ENCODE measurements around the gene CSRP1. TPM values are rescaled to one million over a fixed set of nuclear protein-coding genes. Genes with fewer than 3 reads are reported as not detected.

Gene CSRP1
- 630 and 765 TPM in 2 replicates for total RNA-seq

GRCh38 chr1:201506557-201507359 is at the start of gene CSRP1:
Gene CSRP1 (minus strand): TSS chr1:201507123. CDS start chr1:201496303, 10,820 bp downstream.
- TF ChIP-seq, protein P1, sequence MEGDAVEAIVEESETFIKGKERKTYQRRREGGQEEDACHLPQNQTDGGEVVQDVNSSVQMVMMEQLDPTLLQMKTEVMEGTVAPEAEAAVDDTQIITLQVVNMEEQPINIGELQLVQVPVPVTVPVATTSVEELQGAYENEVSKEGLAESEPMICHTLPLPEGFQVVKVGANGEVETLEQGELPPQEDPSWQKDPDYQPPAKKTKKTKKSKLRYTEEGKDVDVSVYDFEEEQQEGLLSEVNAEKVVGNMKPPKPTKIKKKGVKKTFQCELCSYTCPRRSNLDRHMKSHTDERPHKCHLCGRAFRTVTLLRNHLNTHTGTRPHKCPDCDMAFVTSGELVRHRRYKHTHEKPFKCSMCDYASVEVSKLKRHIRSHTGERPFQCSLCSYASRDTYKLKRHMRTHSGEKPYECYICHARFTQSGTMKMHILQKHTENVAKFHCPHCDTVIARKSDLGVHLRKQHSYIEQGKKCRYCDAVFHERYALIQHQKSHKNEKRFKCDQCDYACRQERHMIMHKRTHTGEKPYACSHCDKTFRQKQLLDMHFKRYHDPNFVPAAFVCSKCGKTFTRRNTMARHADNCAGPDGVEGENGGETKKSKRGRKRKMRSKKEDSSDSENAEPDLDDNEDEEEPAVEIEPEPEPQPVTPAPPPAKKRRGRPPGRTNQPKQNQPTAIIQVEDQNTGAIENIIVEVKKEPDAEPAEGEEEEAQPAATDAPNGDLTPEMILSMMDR (conservative IDR thresholded peaks at IDR 0.05; ENCODE audit: low read depth, low read length): no peak
- no peak for DNase-seq (ENCODE audit: low read depth)
- peak within 1 kb of the TSS; percentile 83 for H3K4me3 ChIP-seq (ENCODE audit: low read depth, low read length)

DNA sequence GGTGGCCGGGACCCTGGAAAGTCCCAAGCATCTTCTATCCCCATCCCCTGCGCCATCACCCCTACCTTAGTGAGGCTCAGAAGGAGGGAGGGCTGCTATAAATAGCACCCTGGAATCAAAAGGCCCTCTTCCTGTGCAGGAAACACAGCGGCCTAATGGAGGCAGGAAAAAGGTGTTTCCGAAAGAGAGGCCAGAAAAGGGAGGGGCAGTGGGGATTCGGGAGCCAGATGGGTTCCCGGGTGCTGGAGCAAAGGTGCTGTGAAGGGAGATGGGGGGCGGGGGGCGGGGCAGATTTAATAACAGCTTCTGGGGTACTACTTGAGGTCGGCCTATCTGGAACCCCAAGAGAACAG is 48.6 kb upstream of the CSRP1 start:
- DNase-seq (ENCODE audit: low read depth): no peak
- TF ChIP-seq, protein P1 (conservative IDR thresholded peaks at IDR 0.05; ENCODE audit: low read depth, low read length): no peak
- no peak overlapping the region for H3K4me3 ChIP-seq (ENCODE audit: low read depth, low read length)

DNA sequence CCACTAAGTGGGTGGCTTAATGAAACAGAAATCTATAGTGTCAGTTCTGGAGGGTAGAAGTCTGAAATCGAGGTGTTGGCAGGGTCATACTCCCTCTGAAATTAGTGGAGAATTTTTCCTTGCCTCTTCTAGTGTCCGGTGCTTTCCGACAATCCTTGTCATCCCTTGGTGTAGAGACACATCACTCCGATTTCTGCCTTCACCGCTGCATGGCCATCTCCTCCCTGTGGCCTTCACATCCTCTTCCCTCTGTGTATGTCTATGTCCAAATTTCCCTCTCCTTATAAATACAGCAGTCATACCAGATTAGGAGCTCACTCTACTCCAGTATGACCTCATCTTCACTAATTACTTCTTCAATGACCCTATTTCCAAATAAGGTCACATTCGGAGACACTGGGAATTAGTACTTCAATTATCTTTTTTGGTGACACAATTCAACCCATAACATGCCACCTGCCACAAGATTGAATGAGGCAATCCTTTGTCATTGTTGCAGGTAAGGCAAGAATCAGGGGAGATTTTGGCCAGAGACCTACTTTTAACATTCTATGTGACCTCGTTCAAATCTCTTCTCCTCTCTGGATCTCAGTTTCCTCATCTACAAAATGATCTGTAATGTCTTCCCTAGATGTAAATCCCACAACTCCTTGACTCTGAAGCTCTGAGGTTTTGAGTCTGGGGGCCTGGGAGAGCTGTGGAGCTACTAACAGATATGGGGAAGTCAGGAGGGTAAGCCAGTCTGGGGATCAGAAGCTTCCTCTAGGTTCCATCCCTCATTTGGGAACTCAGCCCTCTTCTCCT is 48.1 kb upstream of the CSRP1 start:
- TF ChIP-seq, protein P1 (conservative IDR thresholded peaks at IDR 0.05; ENCODE audit: low read depth, low read length): no peak
- no peak for DNase-seq (ENCODE audit: low read depth)
- no peak overlapping the region for H3K4me3 ChIP-seq (ENCODE audit: low read depth, low read length)

DNA sequence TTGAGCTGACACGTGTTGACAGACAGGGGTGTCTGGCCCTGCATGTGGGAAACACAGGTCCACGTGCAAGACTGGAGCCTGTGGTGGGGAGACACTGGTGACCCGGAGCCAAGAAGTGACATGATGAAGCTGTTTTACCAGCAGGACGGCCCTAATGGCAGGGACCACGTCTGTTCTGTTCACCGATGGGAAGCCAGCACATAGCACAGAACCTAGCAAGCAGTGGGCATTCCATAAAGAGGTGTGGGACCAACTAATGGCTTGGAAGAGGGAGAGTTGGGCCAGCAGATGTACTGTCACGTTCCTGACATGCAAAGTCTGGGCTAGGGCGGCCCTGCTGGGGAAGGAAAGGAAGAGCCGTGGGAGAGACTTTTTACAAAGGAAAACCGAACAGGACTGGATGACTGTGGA is 47.3 kb upstream of the CSRP1 start:
- TF ChIP-seq, protein P1 (conservative IDR thresholded peaks at IDR 0.05; ENCODE audit: low read depth, low read length): no peak
- no peak overlapping the region for H3K4me3 ChIP-seq (ENCODE audit: low read depth, low read length)
- DNase-seq (ENCODE audit: low read depth): no peak

GRCh38 chr1:201553496-201554189 is 46.7 kb upstream of the CSRP1 start:
- DNase-seq (ENCODE audit: low read depth): no peak
- TF ChIP-seq, protein P1 (conservative IDR thresholded peaks at IDR 0.05; ENCODE audit: low read depth, low read length): no peak
- H3K4me3 ChIP-seq (ENCODE audit: low read depth, low read length): no peak overlapping the region

DNA sequence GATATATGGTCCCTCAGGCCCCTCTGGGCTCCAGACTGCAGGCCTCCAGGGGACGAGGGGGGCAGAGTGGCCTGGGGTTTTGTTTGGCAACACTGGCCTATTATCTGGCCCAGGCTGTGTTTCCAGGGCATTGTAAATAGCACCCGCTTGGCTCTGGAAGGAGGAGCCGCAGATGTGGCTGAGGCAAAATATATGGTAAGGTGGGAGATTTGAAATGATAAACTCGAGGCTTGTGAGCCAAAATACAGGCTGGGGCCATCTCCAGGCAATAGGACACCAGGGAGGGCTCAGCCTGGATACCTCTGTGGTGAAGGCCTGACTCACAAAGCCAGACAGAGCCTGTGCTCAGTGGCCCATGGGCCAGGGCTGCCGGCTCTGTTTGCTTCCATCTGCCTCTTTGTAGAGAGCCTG is 46.0 kb upstream of the CSRP1 start:
- DNase-seq (ENCODE audit: low read depth): no peak
- H3K4me3 ChIP-seq (ENCODE audit: low read depth, low read length): no peak overlapping the region
- TF ChIP-seq, protein P1 (conservative IDR thresholded peaks at IDR 0.05; ENCODE audit: low read depth, low read length): no peak

All from epithelial cell of proximal tubule (primary cell).